Smooth muscle cell (in vitro differentiated cells): ENCODE results near the gene EPHB6. TPM values are rescaled to one million over a fixed set of nuclear protein-coding genes. Genes with fewer than 3 reads are reported as not detected.

Experiments used
- DNase-seq: peaks from one replicate; lab custom pipeline; 2025; ENCODE audit not compliant: unreplicated experiment; lab: John Stamatoyannopoulos, UW
- H2AFZ ChIP-seq: fragments of 200-600 bp; sonication (generic); 2 replicates; pipeline ENCODE4 v1.6.0; 2016; ENCODE audit warnings: antibody characterized with exemption, low read depth, mild to moderate bottlenecking
- H3F3A ChIP-seq: fragments of 200-600 bp; sonication (generic); 2 replicates; pipeline ENCODE4 v1.6.0; 2017; ENCODE audit warnings: antibody characterized with exemption, low read depth
- H3K27ac ChIP-seq: fragments of 200-600 bp; sonication (generic); 2 replicates; pipeline ENCODE4 v1.5.1; 2016; ENCODE audit warnings: low read depth, mild to moderate bottlenecking
- H3K27me3 ChIP-seq: fragments of 200-600 bp; sonication (generic); 2 replicates; pipeline ENCODE4 v1.6.1; 2016; ENCODE audit warnings: low read depth, mild to moderate bottlenecking
- H3K36me3 ChIP-seq: fragments of 200-600 bp; sonication (generic); 2 replicates; pipeline ENCODE4 v1.5.1; 2016; ENCODE audit warnings: low read depth
- H3K4me1 ChIP-seq: fragments of 200-600 bp; sonication (generic); 2 replicates; pipeline ENCODE4 v1.5.1; 2016; ENCODE audit warnings: low read depth
- H3K4me2 ChIP-seq: fragments of 200-600 bp; sonication (generic); 2 replicates; pipeline ENCODE4 v1.6.0; 2016; ENCODE audit warnings: mild to moderate bottlenecking
- H3K4me3 ChIP-seq: fragments of 200-600 bp; sonication (generic); 2 replicates; pipeline ENCODE4 v1.5.1; 2016; ENCODE audit warnings: mild to moderate bottlenecking
- H3K79me2 ChIP-seq: fragments of 200-600 bp; sonication (generic); 2 replicates; pipeline ENCODE4 v1.6.0; 2016; ENCODE audit warnings: low read depth, mild to moderate bottlenecking
- H3K9ac ChIP-seq: fragments of 200-600 bp; sonication (generic); 2 replicates; pipeline ENCODE4 v1.6.0; 2016; ENCODE audit warnings: low read depth
- H3K9me3 ChIP-seq: fragments of 200-600 bp; sonication (generic); replicated peaks from 2 replicates; pipeline ENCODE4 v1.5.1; 2016; ENCODE audit warnings: low read depth
- H4K20me1 ChIP-seq: fragments of 200-600 bp; sonication (generic); 2 replicates; pipeline ENCODE4 v1.6.0; 2016; ENCODE audit warnings: low read depth
- CTCF ChIP-seq: fragments of 200-600 bp; sonication (generic); IDR thresholded peaks from 2 replicates; pipeline ENCODE4 v1.5.1; 2017; ENCODE audit warnings: borderline replicate concordance, mild to moderate bottlenecking, antibody characterized with exemption; ENCODE audit not compliant: insufficient read depth, poor library complexity, severe bottlenecking
- WGBS: methylation state at CpG from one replicate; pipeline ENCODE4 v1.1.7; 2016; ENCODE audit warnings: low lambda C conversion rate; 5-methylcytosine and 5-hydroxymethylcytosine counted together
- polyA plus RNA-seq: library from polyadenylated mRNA; unstranded; fragments of >200 nt; fragmentation: Nextera tagmentation; extraction: Ambion mirVana; gene quantifications from 2 replicates; pipeline ENCODE4 v1.2.1, GENCODE V29; 2016
- total RNA-seq: library from RNA; depleted of rRNA; stranded (reverse); fragments of >200 nt; gene quantifications from 2 replicates; pipeline ENCODE4 v1.2.3, GENCODE V29; 2014

Gene EPHB6
- total and polyA plus RNA-seq, 2 experiments from 2014 or later: 4.8 to 12.6 TPM

- Histone ChIP-seq H2AFZ (no peak overlapping the region), H3K4me3 (no peak overlapping the region), H3K4me2 (no peak overlapping the region), H3K27me3 (no peaks in the 10 kb centered on the region), H3F3A (no peaks in the 10 kb centered on the region), H3K4me1 (no peaks in the 10 kb centered on the region), H3K27ac (no peak overlapping the region), H3K9ac (no peak overlapping the region), H3K36me3 (no peaks in the 10 kb centered on the region), H3K9me3 (no peaks in the 10 kb centered on the region), H3K79me2 (no peaks in the 10 kb centered on the region), H4K20me1 (no peaks in the 10 kb centered on the region)
- no peak for DNase-seq
- 94% methylated on average over 2 of the region's 2 CpGs for WGBS
- no peak for TF ChIP-seq CTCF
Measured at GRCh38 chr7:142869434-142869833, 14.6 kb downstream of the EPHB6 start.

DNA sequence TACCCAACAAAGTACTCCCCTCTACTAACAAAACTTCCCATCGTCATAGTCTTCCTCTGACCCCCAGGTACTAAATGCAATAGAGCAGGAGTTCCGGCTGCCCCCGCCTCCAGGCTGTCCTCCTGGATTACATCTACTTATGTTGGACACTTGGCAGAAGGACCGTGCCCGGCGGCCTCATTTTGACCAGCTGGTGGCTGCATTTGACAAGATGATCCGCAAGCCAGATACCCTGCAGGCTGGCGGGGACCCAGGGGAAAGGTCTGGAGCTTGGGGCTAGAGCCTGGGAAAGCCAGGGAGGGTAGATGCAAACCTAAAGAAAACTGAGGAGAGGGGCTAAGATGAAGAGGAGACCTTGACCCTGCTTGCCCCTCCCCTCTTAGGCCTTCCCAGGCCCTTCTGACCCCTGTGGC lies 15.3 kb downstream of the EPHB6 start:
- Histone ChIP-seq H3K27me3 (no peaks in the 10 kb centered on the region), H3K36me3 (no peaks in the 10 kb centered on the region), H2AFZ (no peak overlapping the region), H3K27ac (no peak overlapping the region), H3K79me2 (no peaks in the 10 kb centered on the region), H3K9me3 (no peaks in the 10 kb centered on the region), H3F3A (no peaks in the 10 kb centered on the region), H4K20me1 (no peaks in the 10 kb centered on the region), H3K4me3 (no peak overlapping the region), H3K4me1 (no peaks in the 10 kb centered on the region), H3K9ac (no peak overlapping the region), H3K4me2 (no peak overlapping the region)
- TF ChIP-seq CTCF: no peak
- WGBS: 86% methylated on average over 8 of the region's 8 CpGs
- DNase-seq: no peak

GRCh38 chr7:142870566-142871259 lies 15.8 kb downstream of the EPHB6 start:
- H3K27me3 ChIP-seq: no peaks in the 10 kb centered on the region
- H3K9me3 ChIP-seq: no peaks in the 10 kb centered on the region
- no peak overlapping the region for H3K27ac ChIP-seq
- WGBS: 92% methylated on average over 14 of the region's 14 CpGs
- H3F3A ChIP-seq: no peaks in the 10 kb centered on the region
- H3K79me2 ChIP-seq: no peaks in the 10 kb centered on the region
- no peak overlapping the region for H3K4me2 ChIP-seq
- no peak overlapping the region for H3K9ac ChIP-seq
- no peak for DNase-seq
- no peaks in the 10 kb centered on the region for H3K36me3 ChIP-seq
- H2AFZ ChIP-seq: no peak overlapping the region
- no peak for TF ChIP-seq CTCF
- no peak overlapping the region for H3K4me3 ChIP-seq
- H4K20me1 ChIP-seq: no peaks in the 10 kb centered on the region
- no peaks in the 10 kb centered on the region for H3K4me1 ChIP-seq
